Left ventricle myocardium superior (tissue), 1 donor: ENCODE measurements around the gene PUM1. TPM values are rescaled to one million over a fixed set of nuclear protein-coding genes. Genes with fewer than 3 reads are reported as not detected.
"Not testable (repeated sequence)": the region's sequence is repeated elsewhere in the genome, so short reads cannot be mapped to it uniquely, and the experiment has no call there.

Experiments
- ATAC-seq: fragments of 200-7000 bp; cut with Tn5 transposase; one replicate; pipeline ENCODE4 v1.9.1; 2020; ENCODE audit warnings: mild to moderate bottlenecking, moderate library complexity
- DNase-seq: peaks from one replicate; pipeline ENCODE4 v3.0.0-alpha.2; 2020
- intact Hi-C: fragments of 100-400 bp; cut with micrococcal nuclease; formaldehyde crosslinking; loops from one replicate; pipeline ENCODE4 v1.11.0; 2022
- total RNA-seq: library from RNA; stranded (reverse); fragmentation: NEBNext Ultra II Directional; extraction: Animal tissue kit (Norgen Biotek cat#: 25700); gene quantifications from one replicate; pipeline ENCODE4 v1.2.1, GENCODE V29; 2021
- donor health status: DM: no; HTN: yes; CAD: no; lungs with severe emphysema.

PUM1 gene
- total RNA-seq, 1 donor from 2014 or later = 75.0 TPM

DNA sequence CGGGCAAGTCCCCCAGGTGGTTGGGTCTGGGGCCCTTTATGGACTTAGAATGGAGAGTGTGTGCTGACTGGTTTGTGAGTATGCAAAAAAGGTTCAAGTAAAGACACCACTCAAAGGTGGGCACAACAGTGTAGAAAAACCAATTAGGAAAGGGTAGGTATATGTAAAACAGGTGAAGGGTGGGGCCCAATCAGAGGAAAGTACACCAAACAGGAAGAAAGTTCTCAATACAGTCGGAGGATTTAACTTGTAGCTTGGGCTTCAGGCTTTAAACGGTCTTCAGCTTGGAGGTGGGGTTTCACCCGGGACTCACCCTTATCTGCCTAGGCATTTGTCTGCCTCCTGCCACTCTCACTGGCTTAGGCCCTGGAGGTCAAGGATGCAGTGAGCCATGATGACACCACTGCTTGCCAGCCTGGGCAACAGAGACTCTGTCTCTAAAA, 6.8 kb upstream of the PUM1 start:
- DNase-seq = no peak
- intact Hi-C loops = no loop called here

DNA sequence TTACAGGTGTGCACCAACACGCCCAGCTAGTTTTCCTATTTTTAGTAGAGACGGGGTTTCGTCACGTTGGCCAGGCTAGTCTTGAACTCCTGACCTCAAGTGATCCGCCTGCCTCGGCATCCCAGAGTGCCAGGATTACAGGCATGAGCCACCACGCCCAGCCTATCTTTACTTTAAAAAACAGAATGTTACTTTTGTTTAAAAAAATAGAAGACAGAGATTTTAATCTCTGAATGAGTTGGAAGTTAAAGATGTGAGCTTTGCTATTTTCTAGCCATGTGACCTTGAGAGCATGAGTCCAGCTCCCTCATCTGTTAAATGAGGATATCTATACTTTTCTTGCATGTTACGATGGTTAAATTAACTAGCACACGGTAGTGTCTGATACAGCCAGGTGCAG, 3.9 kb upstream of the PUM1 start:
- intact Hi-C loops = loop anchor here (10.0 kb wide), 1 partner anchor 95 kb away; no protein-coding TSS in a partner anchor
- DNase-seq (no peak), ATAC-seq (no peak)

More for the DNA sequence above, 6.8 kb upstream of the PUM1 start:
- no peak for ATAC-seq

DNA sequence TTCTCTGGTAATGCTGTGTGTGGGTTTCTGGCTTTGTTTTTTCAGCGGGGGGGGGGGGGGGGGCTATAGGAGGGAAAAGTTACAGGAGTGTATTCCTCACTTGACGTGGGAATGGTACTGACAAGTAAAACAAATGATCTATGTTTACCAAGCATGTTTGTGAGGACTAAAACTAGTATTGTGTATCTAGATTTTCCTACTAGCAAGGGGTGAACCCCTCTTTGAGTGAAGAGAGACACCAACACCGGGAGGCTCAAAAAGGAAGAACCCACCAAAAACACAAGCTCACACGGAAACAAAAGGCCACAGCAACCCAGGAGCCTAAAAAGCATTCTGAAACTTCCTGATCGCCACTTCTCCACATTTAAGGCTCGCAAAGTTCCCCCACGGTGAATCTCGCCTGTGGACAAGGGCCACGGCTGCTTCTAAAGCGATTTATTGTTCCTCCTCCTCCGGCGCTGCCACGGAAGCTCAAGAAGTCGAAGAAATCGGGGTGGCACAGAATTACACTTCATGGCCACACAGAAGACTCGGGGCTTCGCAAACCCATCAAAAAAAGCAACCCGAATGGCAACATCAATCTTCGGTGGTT, 703 bp downstream of the PUM1 start:
- ATAC-seq (peak; percentile 5), DNase-seq (peak; percentile 38)
- intact Hi-C loops = loop anchor here (10.0 kb wide), 1 partner anchor 90 kb away; no protein-coding TSS in a partner anchor

DNA sequence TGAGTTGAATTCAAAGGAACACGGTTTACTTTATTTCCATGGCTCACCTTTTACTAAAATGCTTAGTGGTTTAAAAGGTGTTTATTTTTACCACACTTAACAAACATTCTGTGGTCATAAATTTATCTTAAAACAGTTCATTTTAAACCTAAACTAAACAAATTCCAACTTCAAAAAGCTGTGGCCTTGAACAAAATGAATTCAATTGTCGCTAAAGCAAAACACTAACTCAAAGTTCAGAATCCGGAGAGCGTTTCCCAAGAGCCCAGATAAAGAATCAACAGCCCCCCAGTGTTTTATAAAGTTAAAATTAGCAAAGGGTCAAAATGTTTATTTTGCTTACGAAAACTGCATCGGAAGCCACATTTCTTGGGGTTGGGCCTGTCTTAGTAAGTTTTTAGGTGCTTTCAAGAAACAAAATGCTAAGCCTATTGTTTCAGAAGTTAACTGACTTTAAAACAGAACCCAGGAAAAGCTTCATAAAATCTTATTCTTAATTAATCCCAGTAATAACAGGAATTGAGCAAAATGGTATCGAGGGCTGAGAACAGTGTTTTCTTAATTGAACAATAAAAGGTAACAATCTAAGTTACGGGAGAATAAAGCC, 1.3 kb downstream of the PUM1 start:
- DNase-seq = no peak
- intact Hi-C loops = loop anchor here (10.0 kb wide), 1 partner anchor 89 kb away; no protein-coding TSS in a partner anchor
- ATAC-seq = no peak

DNA sequence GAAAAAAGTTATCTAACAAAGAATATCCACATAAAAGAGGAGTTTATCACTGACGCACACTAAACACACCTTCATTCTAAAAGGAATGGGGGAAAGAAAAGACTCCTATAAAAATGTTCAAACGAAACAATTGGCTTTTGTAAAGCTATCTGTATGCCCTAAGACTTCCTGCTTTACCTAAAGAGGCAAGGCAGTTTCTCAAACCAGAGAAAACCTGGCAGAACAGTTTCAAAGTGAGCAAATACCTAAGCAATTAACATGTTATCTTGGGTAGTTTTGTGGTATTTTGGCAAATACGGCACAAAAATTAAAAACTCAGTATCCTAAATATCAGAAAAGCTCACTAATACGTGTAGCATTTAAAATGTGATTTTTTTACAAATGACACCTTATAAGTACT, 1.9 kb downstream of the PUM1 start:
- DNase-seq = no peak
- intact Hi-C loops = loop anchor here (10.0 kb wide), 1 partner anchor 89 kb away; no protein-coding TSS in a partner anchor
- no peak for ATAC-seq

DNA sequence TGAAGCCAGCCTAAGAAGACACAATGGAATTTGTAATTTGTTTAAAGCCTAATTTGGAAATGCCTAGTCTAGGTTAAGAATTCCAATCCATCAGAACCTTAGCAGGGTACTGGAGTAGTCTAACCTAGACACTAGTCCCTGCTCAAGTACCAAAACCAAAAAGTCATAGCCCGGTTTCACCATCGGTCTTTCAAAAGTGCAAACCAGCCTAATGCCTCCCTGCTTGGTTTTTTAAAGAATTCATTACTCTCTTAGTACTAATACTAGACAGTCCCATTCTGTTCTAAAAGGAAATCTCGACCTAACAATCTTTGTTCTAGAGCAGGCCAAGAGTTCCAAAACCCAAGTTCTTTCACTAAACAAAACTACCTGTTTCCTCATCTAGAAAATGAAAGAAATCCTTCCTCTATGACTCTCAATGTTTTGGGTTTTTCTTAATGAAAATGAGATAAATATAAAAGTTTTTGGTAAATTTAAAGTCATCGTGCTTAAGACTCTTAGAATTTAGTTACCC, 2.6 kb downstream of the PUM1 start:
- DNase-seq (no peak), ATAC-seq (no peak)
- intact Hi-C loops = loop anchor here (10.0 kb wide), 1 partner anchor 88 kb away; no protein-coding TSS in a partner anchor

DNA sequence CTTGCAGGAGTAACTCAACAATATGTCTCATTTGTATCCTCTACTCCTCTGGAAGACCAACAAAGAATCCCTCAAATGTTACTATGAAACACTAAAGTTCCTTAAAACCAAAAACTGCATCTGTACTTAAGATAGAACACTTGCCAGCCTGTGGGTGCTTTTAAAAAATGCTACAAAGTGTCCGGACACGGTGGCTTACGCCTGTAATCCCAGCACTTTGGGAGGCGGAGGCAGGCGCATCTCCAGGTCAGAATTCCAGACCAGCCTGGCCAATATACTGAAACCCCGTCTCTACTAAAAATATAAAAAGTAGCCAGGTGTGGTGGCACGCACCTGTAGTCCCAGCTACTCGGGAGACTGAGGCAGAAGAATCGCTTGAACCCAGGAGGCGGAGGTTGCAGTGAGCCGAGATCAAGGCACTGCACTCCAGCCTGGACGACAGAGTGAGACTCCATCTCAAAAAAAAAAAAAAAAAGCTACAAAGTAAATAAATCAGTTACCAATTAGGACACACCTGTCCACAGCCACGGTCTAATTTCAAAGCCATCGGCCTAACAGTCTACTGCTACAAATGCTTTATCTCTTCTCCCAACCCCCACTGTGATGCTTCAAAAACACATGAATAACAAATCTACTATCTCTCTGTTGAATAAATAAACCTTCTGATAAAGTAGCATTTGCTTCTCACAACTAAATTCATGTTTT, 3.2 kb downstream of the PUM1 start:
- not testable (repeated sequence) for DNase-seq, ATAC-seq
- intact Hi-C loops = loop anchor here (10.0 kb wide), 1 partner anchor 88 kb away; no protein-coding TSS in a partner anchor

DNA sequence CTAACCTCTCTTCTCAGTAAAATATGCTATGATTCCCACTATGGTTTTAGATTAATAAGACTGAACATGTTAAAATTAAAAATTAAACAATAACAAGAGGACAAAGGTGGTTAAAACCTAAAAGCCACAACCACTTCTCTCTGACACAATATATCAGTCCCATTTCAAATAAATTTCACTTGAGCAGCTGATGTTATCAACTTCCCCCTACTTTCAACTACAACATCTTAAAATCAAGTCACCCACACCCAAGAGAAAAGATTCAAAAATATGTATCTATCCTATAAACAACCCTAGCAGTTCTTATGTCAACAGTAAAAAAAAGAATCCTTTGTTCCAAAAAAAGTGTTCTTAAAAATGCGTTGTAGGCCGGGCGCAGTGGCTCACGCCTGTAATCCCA, 7.5 kb downstream of the PUM1 start:
- DNase-seq (no peak), ATAC-seq (no peak)
- intact Hi-C loops = no loop called here

DNA sequence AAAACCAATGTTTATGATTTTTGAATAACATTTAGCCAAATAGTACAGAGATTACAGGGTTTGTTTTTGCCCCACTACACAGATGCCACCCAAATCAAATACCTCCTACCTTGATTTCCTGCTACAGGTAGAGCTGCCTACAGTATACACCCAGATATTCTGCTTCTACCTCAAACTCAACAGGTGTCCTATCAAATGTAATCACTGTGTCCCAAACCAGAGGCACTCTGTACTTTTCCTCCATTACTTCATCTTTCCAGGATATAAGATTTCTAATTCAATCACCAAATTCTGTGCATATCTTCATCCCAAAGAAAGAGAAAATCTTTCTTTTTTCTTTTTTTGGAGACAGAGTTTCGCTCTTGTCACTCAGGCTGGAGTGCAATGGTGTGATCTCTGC, 9.6 kb downstream of the PUM1 start:
- DNase-seq = no peak
- no peak for ATAC-seq
- intact Hi-C loops = no loop called here

DNA sequence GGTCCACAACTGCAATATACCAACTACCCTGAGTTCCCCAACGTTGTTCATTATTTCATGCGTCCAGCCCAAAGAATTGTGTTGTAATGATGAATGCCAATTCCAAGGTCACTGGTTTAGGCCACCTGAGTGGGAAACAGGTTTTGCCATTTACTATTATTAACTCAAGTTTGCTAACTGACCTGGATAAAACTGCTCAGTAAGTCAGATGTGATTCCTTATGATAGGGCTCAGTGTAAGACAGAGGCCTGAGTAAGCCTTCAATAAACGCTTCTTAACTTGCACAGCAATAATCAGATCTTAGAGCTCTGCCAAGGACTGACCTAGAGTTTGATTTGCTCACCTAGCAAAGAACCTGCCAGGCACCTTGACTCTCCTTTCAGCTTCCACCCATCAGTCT, 10.0 kb downstream of the PUM1 start:
- intact Hi-C loops = no loop called here
- ATAC-seq = no peak
- DNase-seq = no peak

DNA sequence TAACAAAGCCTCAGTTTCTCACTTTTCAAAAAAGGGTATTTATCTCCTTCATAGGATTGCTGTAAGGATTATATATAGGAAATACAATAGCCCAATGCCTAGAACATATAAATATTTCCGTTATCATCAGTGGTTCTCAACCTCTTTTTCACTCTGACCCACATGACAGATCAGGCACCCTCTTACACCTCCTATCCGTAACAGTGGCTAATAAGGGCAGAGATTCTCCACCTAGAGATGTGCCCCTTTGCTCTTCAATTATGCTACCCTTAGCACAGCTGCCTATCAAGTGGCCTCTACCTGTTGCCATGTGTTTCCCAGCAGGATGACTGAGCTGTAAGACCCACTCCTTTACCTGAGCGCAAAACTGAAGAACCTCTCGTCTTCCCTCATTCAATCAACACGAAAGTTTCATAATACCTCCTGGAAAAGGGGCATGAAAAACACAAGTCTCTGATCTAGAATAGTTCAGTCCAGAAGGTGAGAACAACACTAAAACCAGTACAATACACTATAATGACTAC, 10.5 kb downstream of the PUM1 start:
- no peak for ATAC-seq
- intact Hi-C loops = no loop called here
- DNase-seq = no peak

DNA sequence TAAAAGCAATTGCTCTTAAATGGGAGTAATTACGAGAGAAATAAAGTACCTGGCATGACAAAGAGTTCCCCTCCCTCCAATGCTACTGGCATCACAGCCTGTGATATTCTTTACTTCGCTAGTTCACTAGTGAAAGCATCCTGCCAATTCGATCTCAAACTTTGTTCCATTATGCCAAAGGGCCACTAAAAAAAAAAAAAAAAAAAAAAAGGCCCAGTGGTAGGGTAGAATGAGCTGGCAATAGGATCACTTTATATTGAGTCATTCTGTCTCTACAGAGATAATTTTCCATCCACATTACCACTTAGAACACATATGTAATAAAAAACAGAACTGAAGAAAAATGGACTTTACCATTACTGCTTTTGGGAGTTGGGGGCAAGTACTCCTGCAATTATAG, 11.2 kb downstream of the PUM1 start:
- DNase-seq (no peak), ATAC-seq (no peak)
- intact Hi-C loops = no loop called here

DNA sequence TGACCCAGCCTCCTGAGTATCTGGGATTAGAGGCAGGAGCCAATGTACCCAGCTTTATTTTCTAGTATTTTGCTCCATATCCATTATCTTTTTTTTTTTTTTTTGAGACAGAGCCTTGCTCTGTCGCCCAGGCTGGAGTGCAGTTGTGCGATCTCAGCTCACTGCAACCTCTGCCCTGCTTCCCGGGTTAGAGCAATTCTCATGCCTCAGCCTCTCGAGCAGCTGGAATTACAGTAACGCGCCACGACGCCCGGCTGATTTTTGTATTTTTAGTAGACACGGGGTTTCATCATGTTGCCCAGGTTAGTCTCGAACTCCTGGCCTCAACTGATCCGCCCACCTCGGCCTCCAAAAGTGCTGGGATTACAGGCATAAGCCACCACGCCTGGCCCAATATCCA, 12.9 kb downstream of the PUM1 start:
- intact Hi-C loops = not testable (repeated sequence)
- peak; percentile 80 for ATAC-seq
- DNase-seq = peak; percentile 49

DNA sequence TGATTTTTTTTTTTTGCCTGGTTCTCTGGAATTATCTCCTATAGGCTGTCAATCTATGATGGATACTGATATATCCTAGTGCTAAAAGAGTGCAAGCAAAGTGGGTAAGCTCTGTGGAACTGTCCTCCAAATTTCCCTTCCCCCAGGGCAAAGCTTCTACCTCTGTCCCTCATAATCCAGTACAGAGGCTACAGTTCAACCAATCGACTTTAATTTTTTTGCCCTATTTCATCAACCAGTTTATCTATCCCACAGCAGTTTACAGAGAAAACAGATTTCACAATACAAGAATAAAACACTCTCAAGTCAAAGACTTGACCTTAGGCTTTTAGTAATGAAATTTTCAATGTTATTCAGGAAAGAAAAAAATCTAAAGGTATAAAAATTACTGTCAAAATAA, 13.9 kb downstream of the PUM1 start:
- DNase-seq (no peak), ATAC-seq (no peak)
- intact Hi-C loops = no loop called here

DNA sequence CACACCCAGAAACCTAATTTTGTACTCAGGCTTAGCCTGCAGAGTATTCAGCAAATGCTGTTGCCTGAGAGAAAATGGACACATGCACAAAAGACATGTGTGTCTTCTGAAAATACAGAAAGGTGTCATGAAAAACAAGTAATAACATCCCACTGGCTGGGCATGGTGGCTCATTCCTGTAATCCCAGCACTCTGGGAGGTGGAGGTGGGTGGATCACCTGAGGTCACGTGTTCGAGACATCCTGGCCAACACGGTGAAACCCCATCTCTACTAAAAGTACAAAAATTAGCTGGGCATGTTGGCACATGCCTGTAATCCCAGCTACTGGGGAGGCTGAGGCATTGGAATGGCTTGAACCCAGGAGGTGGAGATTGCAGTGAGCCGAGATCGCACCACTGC, 18.0 kb downstream of the PUM1 start:
- DNase-seq, ATAC-seq, intact Hi-C loops: not testable (repeated sequence)

DNA sequence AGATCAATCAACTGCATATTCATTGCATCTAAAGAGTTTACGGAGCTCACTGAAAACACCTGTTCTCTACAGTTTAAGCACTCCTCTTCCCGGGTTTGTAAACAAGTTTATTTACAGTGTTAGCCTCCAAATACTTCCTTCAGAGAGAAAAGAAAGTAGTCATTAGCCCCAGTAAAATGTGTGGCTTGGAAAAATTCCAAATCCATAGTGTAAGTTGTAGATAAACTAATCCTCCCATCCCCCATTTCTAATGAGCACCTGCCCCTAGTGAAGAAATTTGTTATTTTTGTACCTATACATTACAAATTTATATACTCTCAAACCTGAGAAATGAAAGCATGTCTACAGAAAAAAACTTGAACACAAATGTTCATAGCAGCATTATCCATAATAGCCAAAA, 21.9 kb downstream of the PUM1 start:
- intact Hi-C loops = no loop called here
- no peak for DNase-seq
- ATAC-seq = no peak

DNA sequence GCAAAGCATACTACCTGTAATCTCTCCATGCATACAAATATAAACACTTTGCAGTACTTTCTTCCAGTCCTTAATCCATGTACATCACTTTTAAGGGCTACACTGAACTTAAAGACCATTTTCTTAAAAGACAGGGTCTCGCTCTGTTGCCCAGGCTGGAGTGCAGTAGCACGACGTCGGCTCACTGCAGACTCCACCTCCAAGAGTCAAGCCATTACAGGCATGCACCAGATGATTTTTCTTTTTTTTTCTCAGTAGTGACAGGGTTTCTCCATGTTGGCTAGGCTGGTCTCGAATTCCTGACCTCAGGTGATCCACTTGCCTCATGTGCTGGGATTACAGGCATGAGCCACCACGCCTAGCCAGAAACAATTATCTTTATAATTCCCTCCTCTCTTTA, 22.9 kb downstream of the PUM1 start:
- ATAC-seq = no peak
- DNase-seq = no peak
- intact Hi-C loops = no loop called here

DNA sequence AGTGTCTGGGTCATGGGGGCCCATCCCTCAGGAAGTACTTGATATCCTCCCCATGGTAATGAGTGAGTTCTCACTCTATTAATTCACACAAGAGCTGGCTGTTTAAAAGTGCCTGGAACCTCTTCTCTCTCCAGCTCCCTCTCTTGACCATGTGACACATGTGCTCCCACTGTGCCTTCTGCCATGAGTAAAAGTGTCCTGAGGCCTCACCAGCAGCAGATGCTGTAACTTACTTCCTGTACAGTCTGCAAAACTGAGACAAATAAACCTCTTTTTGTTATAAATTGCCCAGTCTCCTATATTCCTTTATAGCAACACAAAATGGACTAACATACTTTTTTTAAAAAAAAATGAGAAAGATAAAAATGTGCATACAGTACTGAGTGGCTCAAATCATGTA, 24.0 kb downstream of the PUM1 start:
- intact Hi-C loops = no loop called here
- DNase-seq = no peak
- peak; percentile 30 for ATAC-seq

DNA sequence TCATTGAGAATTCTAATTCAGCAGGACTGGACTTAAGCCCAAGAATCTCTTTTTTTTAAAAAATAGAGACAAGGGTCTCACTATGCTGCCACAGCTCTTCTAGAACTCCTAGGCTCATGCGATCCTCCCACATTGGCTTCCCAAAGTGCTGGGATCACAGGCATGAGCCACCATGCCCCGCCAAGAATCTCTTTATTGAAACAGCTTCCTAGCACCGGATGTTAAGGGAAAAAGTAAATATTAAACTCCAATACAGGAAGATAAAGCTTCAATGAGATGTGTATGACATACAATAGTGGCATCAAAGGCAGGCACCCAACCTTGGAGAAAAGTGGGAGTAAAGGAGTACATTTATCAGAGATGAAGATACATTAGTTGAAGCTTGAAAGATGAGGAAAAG, 25.5 kb downstream of the PUM1 start:
- intact Hi-C loops = no loop called here
- DNase-seq (no peak), ATAC-seq (no peak)

DNA sequence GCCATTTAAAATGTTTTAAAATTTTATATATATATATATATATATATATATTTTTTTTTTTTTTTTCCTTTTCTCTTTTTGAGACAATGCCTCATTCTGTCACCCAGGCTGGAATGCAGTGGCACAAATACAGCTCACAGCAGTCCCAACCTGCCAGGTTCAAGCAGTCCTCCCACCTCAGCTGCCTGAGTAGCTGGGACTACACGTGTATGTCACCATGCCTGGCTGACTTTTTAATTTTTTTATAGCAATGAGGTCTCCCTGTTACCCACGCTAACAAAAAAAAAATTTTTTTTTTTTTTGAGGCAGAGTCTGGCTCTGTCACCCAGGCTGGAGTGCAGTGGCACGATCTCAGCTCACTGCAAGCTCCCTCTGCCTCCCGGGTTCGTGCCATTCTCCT, 26.6 kb downstream of the PUM1 start:
- peak; percentile 23 for ATAC-seq
- DNase-seq, intact Hi-C loops: not testable (repeated sequence)
